ENCODE measurements around the gene MSRB1. TPM values are rescaled to one million over a fixed set of nuclear protein-coding genes. Genes with fewer than 3 reads are reported as not detected.

The MSRB1 gene
- total and polyA plus RNA-seq, 2 of the 13 experiments (the other 11 are each of a cell fraction or from before 2014, with no cell fraction given) = 32.1 to 75.4 TPM

GRCh38 chr16:1960665-1961630 lies 17.9 kb upstream of the MSRB1 start (continued):
- TF ChIP-seq GRHL1 (CRISPR knock-in tag; conservative IDR thresholded peaks at IDR 0.05) (no peak), ZNF446 (CRISPR knock-in tag; IDR thresholded peaks at IDR 0.05) (no peak), MAFK (conservative IDR thresholded peaks at IDR 0.05 in 1 of 2, IDR thresholded peaks at IDR 0.05 in 1 of 2; ENCODE audit: low read length in 2 of 2) (no peak), ZC3H13 (CRISPR knock-in tag; IDR thresholded peaks at IDR 0.05) (peak; percentile 72; the same call in 1 of the 2 replicates), TCF7L2 (IDR thresholded peaks at IDR 0.05; ENCODE audit: low read depth, low read length) (no peak), ZNF260 (CRISPR knock-in tag; IDR thresholded peaks at IDR 0.05; ENCODE audit: borderline replicate concordance, low read depth) (no peak), MTF1 (CRISPR knock-in tag; IDR thresholded peaks at IDR 0.05) (no peak), ZNF792 (CRISPR knock-in tag; IDR thresholded peaks at IDR 0.05) (no peak), PLRG1 (conservative IDR thresholded peaks at IDR 0.05) (no peak), ZNF331 (CRISPR knock-in tag; IDR thresholded peaks at IDR 0.05) (0 out of 2 replicates have a peak, but pooled peaks have one; percentile 8), BHLHE40 (IDR thresholded peaks at IDR 0.05; ENCODE audit: low read length) (no peak), ZNF704 (CRISPR knock-in tag; IDR thresholded peaks at IDR 0.05; ENCODE audit: borderline replicate concordance) (no peak), HOXA5 (CRISPR knock-in tag; IDR thresholded peaks at IDR 0.05) (no peak), ZNF468 (CRISPR knock-in tag; IDR thresholded peaks at IDR 0.05) (no peak), ZNF274 (CRISPR knock-in tag; IDR thresholded peaks at IDR 0.05) (no peak), NCOA5 (CRISPR knock-in tag; IDR thresholded peaks at IDR 0.05) (no peak), KLF9 (CRISPR knock-in tag; IDR thresholded peaks at IDR 0.05; ENCODE audit: low read depth) (no peak), IRF2 (CRISPR knock-in tag; IDR thresholded peaks at IDR 0.05) (0 out of 2 replicates have a peak, but pooled peaks have one; percentile 19), POLR2AphosphoS5 (IDR thresholded peaks at IDR 0.05; ENCODE audit: low read depth, low read length) (peak; percentile 59), TEAD3 (CRISPR knock-in tag; optimal IDR thresholded peaks at IDR 0.05; ENCODE audit: borderline replicate concordance) (no peak), ETV5 (CRISPR knock-in tag; IDR thresholded peaks at IDR 0.05; ENCODE audit: borderline replicate concordance) (no peak), POLR2AphosphoS2 (IDR thresholded peaks at IDR 0.05; ENCODE audit: low read depth, low read length) (peak; percentile 94), ZFP62 (CRISPR knock-in tag; IDR thresholded peaks at IDR 0.05) (no peak), HNF1B (CRISPR knock-in tag; IDR thresholded peaks at IDR 0.05) (no peak), GLI4 (CRISPR knock-in tag; IDR thresholded peaks at IDR 0.05; ENCODE audit: borderline replicate concordance) (no peak), ZKSCAN1 (IDR thresholded peaks at IDR 0.05; ENCODE audit: low read length) (no peak), ZNF12 (CRISPR knock-in tag; IDR thresholded peaks at IDR 0.05) (no peak), SPEN (CRISPR knock-in tag; IDR thresholded peaks at IDR 0.05; ENCODE audit: low read depth) (no peak), EEA1 (CRISPR knock-in tag; IDR thresholded peaks at IDR 0.05; ENCODE audit: borderline replicate concordance) (no peak)

Measured in HepG2 (cell line).